Measurements from ENCODE around the gene ROR2. TPM values are rescaled to one million over a fixed set of nuclear protein-coding genes. Genes with fewer than 3 reads are reported as not detected.

The ROR2 gene
- total RNA-seq, 1 experiment from 2014 or later: 5.9 TPM

DNA sequence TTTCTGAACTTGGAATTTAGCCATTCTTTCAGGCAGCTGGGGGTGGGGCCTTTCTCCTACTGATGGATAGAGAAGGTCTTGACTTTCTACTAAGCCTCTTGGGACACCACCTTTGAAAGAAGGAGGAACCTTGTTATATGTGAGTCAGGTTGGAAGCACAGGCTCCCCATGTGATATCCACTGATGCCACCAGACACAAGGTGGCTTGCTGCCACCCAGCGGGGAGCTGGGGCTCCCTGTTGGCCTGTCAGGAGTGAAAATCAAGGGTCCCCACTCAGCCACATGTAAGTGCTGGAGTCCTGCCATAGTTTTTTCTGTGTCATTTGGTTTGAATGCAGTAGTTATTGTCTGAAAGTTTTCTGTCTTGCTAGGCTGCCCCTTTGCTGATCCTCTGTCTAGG, 274.0 kb downstream of the ROR2 start:
- in situ Hi-C loops (cut with HindIII; ENCODE audit: low pct_unique_long_range_greater_than_20kb, low sequenced_read_pairs) (no loop called here), intact Hi-C loops (cut with micrococcal nuclease; ENCODE audit: unreplicated experiment) (loop anchor here (5.0 kb wide), 1 partner anchor 759 kb away; no protein-coding TSS in a partner anchor)
- BruUV-seq (replicated peaks): no TSS peak
- H3K4me3 ChIP-seq (ENCODE audit: low read depth in 2 of 2, low read length in 2 of 2): no peak overlapping the region
- ChIA-PET POLR2A (no interaction called here), CTCF (no interaction called here)
- no peaks in the 10 kb centered on the region for H3K4me1 ChIP-seq (ENCODE audit: control insufficient read depth, insufficient read depth, low read length)
- TF ChIP-seq POLR2AphosphoS5 (IDR thresholded peaks at IDR 0.05; ENCODE audit: low read depth, low read length) (no peak), CTCF (IDR thresholded peaks at IDR 0.05) (peak; percentile 63)
- H3K27ac ChIP-seq (ENCODE audit: low read length): no peak overlapping the region
- no peaks in the 10 kb centered on the region for H3K36me3 ChIP-seq (ENCODE audit: control insufficient read depth, insufficient read depth, low read length)
- no peak for DNase-seq (ENCODE audit: low read depth, low spot score)
- ATAC-seq: peak; percentile 66; the same call in 1 of the 2 replicates
- H3K27me3 ChIP-seq (ENCODE audit: control insufficient read depth, insufficient read depth, low read length): no peaks in the 10 kb centered on the region
- H3K9me3 ChIP-seq (ENCODE audit: control insufficient read depth, insufficient read depth, low read depth, low read length): no peaks in the 10 kb centered on the region

GRCh38 chr9:91664663-91665062, 285.4 kb downstream of the ROR2 start:
- in situ Hi-C loops (cut with HindIII; ENCODE audit: low pct_unique_long_range_greater_than_20kb, low sequenced_read_pairs): no loop called here
- intact Hi-C loops (cut with micrococcal nuclease; ENCODE audit: unreplicated experiment): no loop called here

More at GRCh38 chr9:91664663-91665062, 285.4 kb downstream of the ROR2 start:
- no peaks in the 10 kb centered on the region for H3K4me1 ChIP-seq (ENCODE audit: control insufficient read depth, insufficient read depth, low read length)
- no peak overlapping the region for H3K27ac ChIP-seq (ENCODE audit: low read length)
- no peaks in the 10 kb centered on the region for H3K27me3 ChIP-seq (ENCODE audit: control insufficient read depth, insufficient read depth, low read length)
- ATAC-seq (no peak), DNase-seq (ENCODE audit: low read depth, low spot score) (no peak)
- TF ChIP-seq, protein P1, sequence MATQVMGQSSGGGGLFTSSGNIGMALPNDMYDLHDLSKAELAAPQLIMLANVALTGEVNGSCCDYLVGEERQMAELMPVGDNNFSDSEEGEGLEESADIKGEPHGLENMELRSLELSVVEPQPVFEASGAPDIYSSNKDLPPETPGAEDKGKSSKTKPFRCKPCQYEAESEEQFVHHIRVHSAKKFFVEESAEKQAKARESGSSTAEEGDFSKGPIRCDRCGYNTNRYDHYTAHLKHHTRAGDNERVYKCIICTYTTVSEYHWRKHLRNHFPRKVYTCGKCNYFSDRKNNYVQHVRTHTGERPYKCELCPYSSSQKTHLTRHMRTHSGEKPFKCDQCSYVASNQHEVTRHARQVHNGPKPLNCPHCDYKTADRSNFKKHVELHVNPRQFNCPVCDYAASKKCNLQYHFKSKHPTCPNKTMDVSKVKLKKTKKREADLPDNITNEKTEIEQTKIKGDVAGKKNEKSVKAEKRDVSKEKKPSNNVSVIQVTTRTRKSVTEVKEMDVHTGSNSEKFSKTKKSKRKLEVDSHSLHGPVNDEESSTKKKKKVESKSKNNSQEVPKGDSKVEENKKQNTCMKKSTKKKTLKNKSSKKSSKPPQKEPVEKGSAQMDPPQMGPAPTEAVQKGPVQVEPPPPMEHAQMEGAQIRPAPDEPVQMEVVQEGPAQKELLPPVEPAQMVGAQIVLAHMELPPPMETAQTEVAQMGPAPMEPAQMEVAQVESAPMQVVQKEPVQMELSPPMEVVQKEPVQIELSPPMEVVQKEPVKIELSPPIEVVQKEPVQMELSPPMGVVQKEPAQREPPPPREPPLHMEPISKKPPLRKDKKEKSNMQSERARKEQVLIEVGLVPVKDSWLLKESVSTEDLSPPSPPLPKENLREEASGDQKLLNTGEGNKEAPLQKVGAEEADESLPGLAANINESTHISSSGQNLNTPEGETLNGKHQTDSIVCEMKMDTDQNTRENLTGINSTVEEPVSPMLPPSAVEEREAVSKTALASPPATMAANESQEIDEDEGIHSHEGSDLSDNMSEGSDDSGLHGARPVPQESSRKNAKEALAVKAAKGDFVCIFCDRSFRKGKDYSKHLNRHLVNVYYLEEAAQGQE (IDR thresholded peaks at IDR 0.05; ENCODE audit: insufficient read depth in 1 of 2, low read depth in 2 of 2, low read length in 1 of 2): no peak
- TF ChIP-seq SIN3A (IDR thresholded peaks at IDR 0.05; ENCODE audit: borderline replicate concordance, insufficient read depth, low read depth, low read length) (no peak), POLR2AphosphoS5 (IDR thresholded peaks at IDR 0.05; ENCODE audit: low read depth, low read length) (no peak), CTCF (IDR thresholded peaks at IDR 0.05) (no peak), TCF7L2 (IDR thresholded peaks at IDR 0.05; ENCODE audit: low read depth, low read length) (no peak)
- no peak overlapping the region for H3K4me3 ChIP-seq (ENCODE audit: low read depth in 2 of 2, low read length in 2 of 2)
- BruUV-seq (replicated peaks): no TSS peak
- ChIA-PET CTCF (no interaction called here), POLR2A (no interaction called here)
- no peaks in the 10 kb centered on the region for H3K36me3 ChIP-seq (ENCODE audit: control insufficient read depth, insufficient read depth, low read length)
- no peaks in the 10 kb centered on the region for H3K9me3 ChIP-seq (ENCODE audit: control insufficient read depth, insufficient read depth, low read depth, low read length)

Data from Panc1 (cell line).